NCI-H1417 treated with DMSO at 0.1 percent for 48 hours (cell line): ENCODE results near the gene UTP14A.

Experiments used
- DNase-seq: peaks from one replicate; lab custom pipeline; 2025; lab: John Stamatoyannopoulos, UW

Gene UTP14A

DNA sequence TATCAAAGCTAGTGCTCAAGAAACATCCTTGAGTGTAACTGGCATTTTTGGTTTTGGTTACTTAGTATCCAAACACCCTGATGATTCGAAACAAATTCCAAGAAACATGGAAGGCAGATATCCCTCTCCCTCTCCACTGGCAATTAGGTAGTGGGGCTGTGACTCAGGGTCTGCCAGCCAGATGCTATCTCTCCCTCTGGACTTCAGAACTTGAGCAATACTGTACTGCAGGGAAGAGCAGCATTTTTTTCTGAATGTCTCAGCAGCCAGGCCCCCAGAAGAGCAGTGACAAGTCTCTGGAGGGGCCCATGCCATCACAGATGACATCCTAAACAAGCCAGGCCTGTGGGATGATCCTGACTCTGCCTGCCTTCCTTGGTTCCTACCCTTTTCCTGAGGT is 39.2 kb downstream of the UTP14A start:
- no peak for DNase-seq

DNA sequence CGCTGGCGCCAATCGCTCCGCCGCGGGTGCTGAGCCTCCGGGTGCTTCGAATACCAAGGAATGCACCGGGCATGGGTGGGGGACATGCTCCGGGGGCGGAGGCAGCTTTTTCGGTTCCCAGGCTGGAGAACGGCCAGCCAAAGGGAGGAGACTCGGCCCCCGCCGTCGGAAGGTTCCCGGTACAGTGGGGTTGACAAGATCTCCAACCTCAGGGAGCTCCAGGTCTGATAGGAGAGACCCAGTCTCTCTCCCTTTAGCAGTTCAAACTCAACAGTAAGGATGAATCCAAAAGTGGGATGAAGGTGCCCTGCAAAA is 47.3 kb downstream of the UTP14A start:
- no peak for DNase-seq

DNA sequence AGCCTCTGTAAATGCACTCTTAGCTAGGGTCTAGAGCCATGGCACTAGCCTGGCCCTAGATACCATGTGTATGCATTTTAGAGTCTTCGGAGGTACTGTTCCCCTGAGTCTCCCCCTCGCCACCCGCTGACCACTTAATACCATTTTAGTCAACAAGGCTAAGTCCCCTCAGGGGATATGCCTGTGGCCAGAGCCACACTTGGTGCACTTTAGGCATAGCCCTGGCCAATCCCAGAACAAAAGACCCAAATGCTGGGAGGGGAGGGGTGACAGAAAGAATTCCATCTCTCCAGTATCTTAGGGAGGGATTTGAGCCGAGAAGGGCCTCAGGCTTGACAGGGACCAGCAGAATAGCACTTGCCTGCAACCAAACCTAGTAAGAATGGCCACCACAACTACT is 47.9 kb downstream of the UTP14A start:
- no peak for DNase-seq

DNA sequence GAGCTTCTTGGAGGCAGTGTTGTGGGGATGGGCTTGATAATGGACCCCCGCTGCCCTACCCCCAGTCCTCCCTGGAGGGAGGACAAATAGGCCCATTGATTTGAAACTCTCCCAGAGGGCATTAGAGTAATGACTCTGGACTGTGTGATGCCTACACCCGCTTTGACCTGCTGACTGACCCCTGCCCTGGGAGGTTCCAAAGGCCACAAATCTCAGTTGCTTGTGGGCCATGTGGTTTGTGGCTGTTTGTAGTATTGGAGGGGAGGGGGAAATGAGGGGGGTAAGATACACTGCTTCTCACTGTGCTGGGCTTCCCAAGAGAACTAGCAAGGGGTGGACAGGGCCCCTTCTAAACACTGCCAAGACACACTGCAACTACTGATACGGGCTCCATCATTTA is 48.8 kb downstream of the UTP14A start:
- no peak for DNase-seq

DNA sequence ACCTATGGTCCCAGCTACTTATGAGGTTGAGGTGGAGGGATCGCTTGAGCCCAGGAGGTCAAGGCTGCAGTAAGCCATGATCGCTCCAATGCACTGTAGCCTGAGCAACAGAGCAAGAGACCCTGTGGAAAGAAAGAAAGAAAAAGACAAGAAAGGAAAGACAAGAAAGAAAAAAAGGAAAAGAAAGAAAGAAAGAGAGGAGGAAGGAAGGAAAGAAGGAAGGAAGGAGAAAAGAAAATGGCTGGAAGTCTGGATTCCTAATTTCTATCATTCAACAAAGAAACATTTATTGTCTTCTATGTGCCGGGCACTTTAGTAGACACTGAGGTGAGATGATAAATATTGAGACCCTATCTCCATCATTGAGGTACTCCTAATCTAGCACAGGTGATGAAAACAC is 49.7 kb downstream of the UTP14A start:
- DNase-seq, result no peak

DNA sequence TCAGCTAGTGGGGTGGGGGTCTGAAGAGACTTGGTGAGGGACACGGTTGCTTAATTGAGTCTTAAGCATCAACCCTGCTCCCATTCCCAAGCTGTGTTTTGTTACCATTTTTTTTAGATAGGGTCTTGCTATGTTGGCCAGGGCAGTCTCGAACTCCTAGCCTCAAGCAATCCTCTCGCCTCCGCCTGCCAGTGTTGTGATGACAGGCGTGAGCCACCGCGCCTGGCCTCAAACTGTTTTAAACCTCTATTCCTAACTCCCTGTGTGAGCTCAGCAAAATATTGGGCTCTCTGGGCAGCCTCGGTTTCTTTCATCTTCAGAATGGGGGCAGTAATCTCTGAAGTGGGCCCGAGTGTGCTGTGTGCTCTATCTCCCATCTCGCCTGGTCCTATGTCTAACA is 50.2 kb downstream of the UTP14A start:
- DNase-seq, result no peak

DNA sequence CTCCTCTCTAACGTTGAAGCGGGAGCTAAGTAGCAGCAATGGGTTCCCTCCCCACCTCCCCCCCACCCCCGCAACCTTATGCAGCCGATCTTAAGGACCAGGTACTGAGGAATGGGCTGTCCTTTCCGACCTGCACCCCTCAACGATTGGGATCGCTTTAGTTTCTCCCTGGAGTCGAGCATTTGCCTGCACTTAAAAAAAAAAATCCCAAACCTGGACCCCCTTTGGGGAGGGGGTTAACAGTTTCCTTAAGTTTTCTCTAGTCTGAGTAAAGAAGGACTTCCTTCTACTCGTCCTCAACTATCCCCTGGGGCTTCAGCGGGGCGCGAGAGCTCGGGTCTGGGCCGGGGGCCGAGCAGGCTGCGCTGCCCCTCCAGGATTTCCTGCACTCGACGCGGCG is 50.8 kb downstream of the UTP14A start:
- no peak for DNase-seq

DNA sequence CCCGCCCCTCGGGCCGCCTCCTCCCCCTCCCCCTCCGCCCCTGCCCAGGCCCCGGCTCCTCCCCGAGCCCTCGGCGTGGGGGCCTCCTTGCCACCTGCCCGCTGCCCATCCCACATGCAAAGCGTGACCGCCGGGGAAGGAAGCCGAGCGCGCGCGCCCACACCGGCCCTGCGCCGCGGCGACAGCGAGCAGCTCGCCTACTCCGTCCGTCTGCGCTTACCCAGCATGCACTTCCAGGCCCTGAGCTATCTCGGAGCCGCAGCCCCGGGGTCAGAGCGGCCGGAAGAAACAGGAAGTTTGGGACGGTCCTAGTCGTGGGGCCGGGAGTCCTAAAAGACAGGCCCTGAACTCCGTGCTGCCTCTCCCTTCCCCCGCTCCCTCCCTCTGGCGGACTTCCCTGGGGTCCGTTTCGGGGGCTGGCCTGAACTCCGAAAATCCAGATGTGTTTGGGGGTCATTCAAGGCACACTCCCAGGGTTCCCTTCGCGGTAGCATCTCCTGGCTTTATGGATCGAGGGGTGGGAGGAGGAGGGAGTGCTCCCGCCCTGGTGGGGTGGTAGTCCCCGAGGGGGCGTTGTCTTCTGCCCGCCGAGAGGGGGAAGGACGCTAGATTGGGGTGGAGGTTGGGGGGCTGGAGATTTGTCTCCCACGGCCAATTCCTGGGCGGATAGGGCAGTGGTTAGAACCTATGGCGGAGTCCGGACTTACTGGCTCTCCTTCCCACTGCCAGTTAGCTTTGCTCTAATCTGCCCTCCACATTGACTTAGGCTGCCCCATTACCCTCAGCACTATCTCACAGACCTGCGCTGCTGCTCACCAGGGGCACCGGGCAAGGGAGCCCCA is 51.5 kb downstream of the UTP14A start:
- DNase-seq, result no peak

DNA sequence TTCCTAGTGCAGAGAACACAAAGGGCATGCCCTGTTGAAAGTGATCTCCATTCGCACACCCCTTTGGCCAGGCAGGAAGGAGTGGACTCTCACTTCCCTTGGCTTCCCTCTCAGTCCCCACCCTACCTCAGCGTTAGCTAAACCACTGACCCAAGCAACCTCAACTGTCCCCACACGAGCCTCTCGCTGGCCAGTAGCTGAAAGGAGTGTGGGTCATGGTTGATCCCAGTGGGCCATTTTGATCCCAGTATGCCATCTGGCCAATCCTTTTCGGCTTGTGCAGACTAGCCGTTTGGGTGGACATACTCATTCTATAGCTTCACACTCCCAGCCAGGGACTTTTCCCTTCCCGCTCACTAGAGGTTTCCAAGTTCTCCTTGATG is 52.1 kb downstream of the UTP14A start:
- no peak for DNase-seq

DNA sequence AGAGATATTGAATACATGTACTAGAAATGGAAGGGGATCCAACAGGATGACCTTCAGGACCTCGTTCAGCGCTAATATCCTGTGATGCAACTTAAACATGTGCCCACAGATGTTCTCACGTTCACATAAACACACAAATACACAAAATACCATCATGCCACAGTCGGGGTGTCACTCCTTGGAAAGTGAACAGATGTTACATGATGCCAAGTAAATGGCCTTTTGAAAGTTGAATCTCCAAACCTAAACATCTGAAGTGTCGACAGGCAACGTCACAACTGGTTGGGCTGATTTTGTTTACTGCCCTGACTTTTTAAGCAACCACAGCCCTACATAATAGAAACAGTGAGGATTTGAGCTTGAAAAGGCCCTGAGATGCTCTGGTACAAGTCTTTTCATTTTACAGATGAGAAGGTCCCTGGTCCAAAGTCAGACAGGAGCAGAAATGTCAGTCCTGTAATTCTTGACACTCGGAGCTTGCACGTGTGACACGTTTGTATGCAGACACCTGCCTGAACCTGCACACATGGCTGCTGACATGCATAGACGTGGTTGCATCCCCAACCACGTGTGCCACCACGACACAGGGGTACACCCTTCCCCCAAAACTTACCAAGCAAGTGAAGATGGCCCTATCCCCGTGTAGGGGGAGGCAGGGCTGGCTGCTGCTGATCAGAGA is 53.0 kb downstream of the UTP14A start:
- no peak for DNase-seq

DNA sequence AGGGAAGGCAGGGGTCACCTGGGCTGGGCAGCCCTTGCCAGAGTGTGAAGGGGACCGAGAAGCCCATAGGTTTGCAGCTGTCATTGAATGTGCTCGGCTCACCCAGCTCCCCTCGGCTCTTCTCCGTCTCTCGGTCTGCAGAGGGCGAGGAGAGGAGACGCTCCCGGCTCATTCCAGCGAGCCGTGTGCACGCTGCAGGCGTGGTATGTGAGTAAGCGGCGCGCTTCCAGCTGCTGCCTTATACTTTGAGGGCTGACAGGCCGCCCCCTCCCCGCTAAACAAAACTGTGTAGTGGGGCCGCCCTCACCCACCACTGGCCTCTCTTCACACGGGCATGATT is 53.5 kb downstream of the UTP14A start:
- no peak for DNase-seq

DNA sequence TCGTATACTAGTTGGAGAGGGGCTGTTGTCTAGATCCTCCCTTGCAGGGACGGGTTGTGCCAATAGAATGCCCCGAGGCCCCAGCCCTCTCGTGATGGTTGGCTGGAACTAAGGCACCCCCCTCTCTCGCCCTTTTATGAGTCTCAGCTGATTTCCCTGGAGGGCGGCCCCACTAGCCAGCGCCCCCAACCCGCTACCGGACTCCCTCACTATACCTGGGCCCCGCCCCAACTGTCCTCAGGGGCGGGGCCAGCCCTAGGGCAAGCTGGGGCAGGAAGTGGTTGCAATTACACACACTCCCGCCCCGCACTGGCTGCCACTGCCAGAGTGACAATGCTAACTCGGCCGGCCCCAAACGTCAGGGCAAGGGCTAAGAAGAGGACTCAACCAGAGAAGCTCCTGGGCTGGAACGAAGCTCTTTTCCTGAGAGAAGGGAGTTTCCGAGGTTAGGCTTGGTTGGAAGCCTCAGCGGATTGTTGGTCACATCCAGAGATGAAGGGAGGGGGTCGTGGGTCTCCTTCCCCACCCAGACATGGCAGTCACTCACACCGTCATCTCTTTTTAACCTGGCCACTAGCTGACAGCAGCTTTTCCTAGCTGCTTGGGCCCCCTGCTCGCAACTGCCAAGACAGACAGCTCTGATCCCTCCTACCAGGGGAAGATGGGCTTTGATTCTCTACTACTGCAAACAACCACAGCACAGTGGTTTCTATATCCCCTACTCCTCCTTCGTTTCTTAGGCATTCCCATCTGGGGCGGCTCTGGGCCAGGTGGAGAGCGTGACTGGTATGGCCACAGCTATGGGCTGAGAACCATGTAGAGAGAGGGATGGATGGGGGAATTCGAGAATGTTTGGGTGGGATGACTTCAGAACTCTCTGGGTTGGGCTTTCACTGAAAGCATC is 55.5 kb downstream of the UTP14A start:
- no peak for DNase-seq

DNA sequence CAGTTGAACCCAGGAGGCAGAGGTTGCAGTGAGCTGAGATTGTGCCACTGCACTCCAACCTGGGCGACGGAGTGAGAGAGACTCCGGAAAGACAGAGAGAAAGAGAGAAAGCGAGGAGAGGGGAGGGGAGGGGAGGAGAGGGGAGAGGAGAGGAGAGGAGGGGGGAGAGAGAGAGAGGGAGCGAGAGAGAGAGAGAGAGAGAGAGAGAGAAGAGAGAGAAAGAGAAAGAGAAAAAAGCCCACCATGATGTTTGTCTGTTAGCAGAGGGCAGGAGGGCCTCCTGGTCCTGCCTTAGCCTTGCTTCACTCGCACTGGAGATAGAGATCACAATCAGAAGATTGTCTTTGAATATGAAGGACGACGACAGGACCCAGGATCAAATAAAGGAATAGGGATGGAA is 57.8 kb downstream of the UTP14A start:
- DNase-seq, result no peak

DNA sequence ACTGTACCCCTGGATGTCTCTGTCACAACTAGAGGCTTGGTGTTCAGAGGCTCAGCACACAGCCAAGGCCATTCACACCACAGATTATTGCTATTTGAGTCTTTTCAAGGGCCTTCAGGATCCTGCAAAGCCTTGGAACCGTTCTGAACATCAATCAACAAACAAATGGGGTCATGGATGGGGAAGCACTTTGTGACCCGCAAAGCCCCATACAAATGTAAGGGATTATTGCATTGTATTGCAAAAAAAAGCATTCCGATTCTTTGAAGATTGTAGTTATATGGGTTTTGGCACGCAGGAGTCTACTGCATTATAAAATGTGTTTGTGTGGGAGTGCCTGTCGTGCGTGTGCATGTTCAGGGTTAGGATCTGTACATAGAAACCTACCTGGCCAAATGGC is 59.2 kb downstream of the UTP14A start:
- DNase-seq, result no peak

DNA sequence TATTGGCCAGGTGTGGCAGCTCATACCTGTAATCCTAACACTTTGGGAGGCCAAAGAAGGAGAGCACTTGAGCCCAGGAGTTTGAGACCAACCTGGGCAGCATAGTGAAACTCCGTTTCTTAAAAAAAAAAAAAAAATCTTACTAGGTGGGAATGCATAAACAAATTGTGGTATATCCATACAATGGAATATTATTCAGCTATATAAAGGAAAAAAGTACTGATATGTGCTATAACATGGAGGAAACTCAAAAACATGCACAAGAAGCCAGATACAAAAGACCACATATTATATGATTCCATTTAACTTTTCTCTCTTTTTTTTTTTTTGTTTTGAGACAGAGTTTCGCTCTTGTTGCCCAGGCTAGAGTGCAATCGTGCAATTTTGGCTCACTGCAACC is 63.0 kb downstream of the UTP14A start:
- no peak for DNase-seq

DNA sequence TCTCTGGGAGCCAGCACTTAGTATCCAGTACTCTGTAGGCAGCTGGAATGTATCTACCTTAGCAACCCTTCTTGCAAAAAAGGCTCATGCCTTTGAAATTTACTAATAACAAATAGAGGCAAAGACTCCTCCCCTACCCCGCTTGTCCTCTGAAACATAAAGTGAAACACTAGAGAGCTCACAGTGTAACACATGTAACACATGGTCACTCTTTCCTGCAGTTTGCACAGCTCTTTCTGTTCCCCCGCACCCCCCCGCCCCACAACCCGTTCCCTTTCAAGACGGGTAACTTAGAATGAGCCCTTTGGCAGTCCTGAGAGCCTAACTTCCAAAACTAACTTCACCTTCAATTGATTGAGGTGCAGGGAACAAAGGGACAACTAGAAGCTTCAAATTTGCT is 70.5 kb downstream of the UTP14A start:
- DNase-seq, result no peak
